HL-60 (cell line): Measurements from ENCODE around the gene KRTAP10-7.

Source experiments
- TF ChIP-seq, protein P1 (sequence below): IDR thresholded peaks from one replicate; pipeline ENCODE4 v1.5.1; 2011; ENCODE audit warnings: low read length, control low read depth, inconsistent platforms; ENCODE audit not compliant: insufficient read depth
- TF ChIP-seq, protein P2 (sequence below): IDR thresholded peaks from 2 replicates; pipeline ENCODE4 v1.6.1; 2012; ENCODE audit warnings: low read depth; ENCODE audit not compliant: insufficient replicate concordance

- TF ChIP-seq, protein P1, sequence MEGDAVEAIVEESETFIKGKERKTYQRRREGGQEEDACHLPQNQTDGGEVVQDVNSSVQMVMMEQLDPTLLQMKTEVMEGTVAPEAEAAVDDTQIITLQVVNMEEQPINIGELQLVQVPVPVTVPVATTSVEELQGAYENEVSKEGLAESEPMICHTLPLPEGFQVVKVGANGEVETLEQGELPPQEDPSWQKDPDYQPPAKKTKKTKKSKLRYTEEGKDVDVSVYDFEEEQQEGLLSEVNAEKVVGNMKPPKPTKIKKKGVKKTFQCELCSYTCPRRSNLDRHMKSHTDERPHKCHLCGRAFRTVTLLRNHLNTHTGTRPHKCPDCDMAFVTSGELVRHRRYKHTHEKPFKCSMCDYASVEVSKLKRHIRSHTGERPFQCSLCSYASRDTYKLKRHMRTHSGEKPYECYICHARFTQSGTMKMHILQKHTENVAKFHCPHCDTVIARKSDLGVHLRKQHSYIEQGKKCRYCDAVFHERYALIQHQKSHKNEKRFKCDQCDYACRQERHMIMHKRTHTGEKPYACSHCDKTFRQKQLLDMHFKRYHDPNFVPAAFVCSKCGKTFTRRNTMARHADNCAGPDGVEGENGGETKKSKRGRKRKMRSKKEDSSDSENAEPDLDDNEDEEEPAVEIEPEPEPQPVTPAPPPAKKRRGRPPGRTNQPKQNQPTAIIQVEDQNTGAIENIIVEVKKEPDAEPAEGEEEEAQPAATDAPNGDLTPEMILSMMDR = no peak
- TF ChIP-seq, protein P2, sequence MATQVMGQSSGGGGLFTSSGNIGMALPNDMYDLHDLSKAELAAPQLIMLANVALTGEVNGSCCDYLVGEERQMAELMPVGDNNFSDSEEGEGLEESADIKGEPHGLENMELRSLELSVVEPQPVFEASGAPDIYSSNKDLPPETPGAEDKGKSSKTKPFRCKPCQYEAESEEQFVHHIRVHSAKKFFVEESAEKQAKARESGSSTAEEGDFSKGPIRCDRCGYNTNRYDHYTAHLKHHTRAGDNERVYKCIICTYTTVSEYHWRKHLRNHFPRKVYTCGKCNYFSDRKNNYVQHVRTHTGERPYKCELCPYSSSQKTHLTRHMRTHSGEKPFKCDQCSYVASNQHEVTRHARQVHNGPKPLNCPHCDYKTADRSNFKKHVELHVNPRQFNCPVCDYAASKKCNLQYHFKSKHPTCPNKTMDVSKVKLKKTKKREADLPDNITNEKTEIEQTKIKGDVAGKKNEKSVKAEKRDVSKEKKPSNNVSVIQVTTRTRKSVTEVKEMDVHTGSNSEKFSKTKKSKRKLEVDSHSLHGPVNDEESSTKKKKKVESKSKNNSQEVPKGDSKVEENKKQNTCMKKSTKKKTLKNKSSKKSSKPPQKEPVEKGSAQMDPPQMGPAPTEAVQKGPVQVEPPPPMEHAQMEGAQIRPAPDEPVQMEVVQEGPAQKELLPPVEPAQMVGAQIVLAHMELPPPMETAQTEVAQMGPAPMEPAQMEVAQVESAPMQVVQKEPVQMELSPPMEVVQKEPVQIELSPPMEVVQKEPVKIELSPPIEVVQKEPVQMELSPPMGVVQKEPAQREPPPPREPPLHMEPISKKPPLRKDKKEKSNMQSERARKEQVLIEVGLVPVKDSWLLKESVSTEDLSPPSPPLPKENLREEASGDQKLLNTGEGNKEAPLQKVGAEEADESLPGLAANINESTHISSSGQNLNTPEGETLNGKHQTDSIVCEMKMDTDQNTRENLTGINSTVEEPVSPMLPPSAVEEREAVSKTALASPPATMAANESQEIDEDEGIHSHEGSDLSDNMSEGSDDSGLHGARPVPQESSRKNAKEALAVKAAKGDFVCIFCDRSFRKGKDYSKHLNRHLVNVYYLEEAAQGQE = no peak
Measured at GRCh38 chr21:44602463-44602850, 2.1 kb downstream of the KRTAP10-7 start.
